DMS114 treated with DMSO at 0.1 percent for 48 hours (cell line): ENCODE data around the gene TRIM27.
"Not testable (repeated sequence)": the region's sequence is repeated elsewhere in the genome, so short reads cannot be mapped to it uniquely, and the experiment has no call there.

Experiments
- DNase-seq: peaks from one replicate; lab custom pipeline; 2025; ENCODE audit not compliant: unreplicated experiment; lab: John Stamatoyannopoulos, UW

Gene TRIM27

DNA sequence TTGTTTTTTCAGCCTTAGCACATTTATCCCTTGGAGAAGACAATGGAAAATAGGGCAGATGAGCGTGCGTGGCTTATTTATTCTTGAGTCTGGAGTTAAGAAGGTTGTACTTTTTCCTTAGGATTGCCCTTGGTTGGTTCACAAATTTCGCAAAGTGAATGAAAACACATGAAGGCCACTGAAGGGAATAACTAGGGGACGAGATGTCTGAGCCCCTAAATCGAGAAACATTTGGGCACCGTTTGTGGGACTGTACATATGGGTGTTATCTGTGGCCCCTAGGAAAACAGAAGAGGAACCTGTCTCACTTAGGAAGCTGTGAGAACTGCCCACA, 19.4 kb upstream of the TRIM27 start:
- peak; percentile 54 for DNase-seq

DNA sequence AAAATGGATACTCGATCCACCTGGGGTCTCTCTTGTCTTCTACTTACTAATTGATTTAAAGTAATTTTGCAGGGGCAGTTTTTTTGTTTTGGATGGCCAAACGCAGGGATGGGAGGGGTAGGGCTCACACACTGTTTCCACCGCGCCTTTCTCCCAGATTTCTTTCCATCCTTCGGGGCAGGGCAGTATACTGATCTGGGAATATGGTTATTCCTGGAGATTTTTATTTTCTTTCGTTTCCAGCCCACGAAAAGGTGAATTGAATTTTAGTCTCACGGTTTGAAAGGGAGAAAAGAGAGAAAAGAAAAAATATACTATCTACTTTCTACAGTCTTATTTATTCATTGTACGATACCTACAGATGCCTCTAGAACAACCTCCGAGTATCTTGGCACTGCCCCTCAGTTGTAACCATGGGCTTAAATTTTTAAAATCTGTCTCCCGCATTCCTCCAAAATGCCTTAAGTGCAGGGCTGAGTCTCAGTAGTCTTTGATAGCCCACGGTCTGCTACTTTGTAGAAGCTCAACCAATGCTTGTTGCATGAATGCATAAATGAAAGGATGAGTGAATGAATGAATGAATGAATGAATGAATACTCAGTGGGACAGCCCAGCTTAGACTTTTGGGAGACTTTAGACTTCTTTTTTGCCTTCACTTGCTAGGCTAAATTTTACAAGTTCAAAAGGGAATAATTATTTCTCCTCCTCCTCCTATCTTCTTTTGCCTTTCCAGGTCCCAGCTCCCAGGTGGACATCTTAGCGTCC, 18.1 kb upstream of the TRIM27 start:
- no peak for DNase-seq

DNA sequence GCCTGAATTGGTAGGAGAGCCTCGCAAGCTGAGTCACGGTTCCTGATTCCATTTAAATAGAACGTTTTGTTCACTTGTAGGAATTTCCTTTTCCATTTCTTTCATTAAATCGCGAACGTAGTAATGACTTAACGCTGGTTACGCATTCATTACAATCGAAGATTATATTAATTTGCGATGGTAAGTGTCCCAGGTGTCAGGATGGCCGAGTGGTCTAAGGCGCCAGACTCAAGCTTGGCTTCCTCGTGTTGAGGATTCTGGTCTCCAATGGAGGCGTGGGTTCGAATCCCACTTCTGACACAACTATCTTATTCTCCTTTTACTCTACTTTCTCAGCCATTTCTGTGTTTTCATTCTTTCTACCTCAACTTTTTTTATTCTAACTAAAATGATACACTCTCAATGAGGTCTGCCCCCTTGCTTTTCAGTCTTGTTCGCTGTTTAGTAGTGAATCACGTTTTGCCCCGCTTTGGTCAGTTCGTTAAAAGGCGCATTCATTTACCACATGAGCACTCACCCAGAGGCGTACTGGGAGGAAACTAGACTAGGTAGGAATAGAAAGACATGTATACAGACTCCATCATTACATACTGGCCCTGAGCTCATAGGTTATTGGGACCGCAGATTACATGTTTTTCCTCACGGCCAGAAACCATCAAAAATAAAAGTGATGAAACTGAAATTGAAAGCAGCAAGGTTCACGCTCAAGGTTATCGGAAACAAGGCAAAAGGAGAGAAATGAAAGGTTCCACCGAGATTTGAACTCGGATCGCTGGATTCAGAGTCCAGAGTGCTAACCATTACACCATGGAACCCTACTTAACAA, 17.3 kb upstream of the TRIM27 start:
- peak; percentile 96 for DNase-seq

DNA sequence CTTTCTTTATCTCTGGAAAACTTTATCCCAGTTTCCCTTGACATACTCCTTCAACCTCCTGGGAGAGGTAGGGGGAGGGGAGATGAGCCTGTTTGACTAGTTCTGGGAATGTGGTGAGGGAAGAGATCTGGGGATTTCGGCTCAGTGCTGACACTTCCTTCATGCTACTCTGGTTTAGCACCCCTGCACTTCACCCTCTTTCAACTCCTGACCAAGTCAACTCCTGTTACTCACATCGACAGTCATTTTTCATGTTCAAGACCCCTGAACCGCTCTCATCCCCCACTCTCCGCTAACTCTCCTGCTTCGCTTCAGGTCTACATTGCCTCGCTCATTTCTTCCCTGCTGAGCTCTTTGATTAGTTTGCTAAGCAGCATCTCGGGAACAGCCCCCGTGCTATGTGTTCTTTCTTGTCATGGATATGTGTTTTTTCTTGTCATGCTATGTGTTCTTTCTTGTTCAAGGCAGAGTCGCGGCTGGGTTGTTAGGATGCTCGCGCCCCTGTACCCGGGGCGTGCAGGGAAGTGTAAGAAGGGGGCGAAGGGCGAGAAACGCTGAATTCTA, 16.6 kb upstream of the TRIM27 start:
- peak; percentile 90 for DNase-seq

DNA sequence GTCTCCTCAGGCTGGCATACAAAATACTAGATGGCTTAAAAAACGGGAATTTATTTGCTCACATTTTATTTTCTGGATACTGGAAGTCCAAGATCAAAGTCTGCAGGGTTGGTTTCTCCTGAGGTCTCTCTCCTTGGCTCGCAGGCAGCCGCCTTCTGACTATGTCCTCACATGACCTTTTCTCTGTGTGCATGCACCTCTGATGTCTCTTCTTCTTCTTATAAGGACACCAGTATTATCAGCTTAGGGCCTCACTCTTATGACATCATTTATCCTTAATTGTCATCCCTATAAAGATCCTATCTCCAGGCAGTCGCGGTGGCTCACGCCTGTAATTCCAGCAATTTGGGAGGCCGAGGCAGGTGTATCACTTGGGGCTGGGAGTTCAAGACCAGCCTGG, 9.3 kb upstream of the TRIM27 start:
- no peak for DNase-seq

DNA sequence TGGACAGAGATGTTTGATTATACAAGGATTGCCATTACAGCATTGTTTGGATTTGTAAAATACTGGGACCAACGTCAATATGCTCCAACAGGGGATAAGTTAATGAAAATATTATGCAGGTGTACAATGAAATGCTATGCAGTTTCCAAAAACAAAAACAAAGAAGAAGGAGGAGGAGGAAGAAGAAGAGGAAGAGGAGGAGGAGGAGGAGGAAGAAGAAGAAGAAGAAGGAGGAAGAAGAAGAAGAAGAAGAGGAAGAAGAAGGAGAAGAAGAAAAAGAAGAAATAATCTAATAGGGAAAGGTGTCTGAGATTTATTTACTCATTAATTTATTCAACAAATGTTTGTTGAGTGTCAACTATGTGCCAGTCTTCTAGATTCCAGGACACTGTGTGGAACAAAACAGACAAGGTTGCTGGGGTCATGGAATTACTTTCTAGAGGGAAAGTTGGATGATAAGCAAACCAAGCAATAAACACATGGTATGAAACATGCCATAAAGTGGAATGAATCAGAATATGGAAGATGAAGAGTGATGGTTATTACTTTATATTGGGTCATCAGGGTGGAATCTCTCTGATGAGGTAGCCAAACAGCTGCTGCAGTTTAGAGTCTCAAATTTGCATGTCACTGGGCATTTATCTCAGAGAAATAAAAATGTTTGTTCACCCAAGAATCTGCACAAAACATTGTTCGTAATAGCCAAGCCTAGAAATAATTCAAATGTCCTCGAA, 6.3 kb upstream of the TRIM27 start:
- DNase-seq, result no peak

DNA sequence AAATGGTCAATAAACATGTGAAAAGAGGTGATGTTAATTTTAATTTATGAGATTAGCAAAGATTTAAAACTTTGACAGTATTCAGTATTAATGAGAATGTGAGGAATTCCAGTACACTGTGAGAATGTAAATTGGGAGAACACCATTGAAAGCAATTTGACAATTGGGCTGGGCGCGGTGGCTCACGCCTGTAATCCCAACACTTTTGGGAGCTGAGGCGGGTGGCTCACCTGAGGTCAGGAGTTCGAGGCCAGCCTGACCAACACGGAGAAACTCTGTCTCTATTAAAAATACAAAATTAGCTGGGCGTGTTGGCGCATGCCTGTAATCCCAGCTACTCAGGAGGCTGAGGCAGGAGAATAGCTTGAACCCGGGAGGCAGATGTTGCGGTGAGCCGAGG, 5.6 kb upstream of the TRIM27 start:
- DNase-seq, result not testable (repeated sequence)

DNA sequence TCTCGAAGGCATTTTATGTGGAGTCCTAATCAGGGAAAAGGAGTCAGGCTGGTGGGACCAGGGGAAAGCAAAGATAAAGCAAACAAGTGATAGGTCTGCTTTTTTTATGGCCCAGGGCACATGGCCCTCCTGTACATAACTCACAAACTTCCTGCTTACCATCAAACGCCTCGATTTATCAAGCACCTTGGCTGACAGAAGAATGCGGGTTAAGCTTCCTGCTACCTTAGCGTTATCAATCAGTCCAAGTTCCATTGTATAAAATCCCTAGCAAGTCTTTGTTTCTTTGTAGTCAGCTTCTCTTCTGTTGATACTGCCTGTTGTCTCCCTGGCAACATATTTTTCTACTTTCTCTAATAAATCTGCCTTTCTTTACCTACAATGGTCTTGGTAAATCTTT, 4.1 kb upstream of the TRIM27 start:
- DNase-seq, result no peak

DNA sequence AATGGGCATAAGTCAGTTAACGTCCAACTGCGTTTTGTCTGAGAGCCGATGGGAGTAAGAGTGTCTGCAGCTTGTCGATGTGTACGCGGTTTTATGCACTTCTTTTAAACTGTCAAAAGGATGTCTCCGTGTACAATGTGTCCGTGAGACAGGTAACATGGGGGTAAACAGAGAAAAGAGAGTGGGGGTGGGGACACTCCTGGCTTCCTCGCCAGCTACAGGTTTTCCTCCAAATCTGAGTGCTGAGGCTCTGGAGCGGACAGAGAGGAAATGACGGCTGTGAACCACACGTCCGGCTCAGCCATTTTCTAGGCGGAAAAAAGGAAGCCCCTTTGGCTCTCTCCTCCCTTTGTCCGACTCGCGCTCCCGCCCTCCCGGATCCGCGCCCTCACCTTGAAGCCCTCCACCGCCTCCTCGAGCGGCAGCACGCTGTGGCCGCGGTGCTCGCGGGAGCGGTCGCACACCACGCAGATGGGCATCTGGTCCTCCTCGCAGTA, 916 bp downstream of the TRIM27 start:
- no peak for DNase-seq

DNA sequence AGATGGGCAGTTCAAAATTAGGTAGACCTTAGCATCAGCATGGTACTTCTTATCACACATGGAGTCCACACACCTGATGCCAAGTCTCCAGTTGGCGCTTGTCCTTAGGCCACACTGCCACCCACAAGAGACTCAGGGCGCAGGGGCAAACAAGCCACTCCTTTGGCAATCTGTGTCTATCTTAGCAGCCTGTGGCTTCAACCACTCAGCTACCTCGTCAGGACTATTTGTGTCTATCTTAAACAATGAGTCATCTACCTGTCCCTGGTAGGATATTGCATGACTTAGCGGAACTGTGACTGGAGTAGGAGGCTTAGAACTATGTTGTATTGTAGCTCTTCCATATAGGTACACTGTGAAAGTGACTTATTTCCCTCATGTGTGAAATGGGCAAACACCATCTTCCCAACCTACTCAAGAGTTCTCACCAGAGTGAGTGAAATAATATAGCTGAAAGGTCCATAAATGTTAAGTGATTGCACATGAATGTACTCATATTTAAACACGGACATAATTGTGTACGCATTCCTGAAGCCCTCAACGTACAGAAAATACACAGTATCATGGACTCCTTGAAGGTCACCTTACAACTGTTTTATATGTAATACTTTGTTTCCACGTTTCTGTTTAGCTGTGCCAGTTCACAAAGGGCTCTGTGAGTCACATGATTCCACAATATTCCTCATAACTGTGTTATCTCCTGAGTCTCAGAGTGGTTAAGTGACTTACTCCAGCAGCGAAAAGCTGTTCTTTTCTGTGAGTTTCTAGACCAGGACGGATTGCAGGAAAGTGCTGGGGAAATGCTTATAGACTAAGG, 1.6 kb downstream of the TRIM27 start:
- DNase-seq, result no peak

DNA sequence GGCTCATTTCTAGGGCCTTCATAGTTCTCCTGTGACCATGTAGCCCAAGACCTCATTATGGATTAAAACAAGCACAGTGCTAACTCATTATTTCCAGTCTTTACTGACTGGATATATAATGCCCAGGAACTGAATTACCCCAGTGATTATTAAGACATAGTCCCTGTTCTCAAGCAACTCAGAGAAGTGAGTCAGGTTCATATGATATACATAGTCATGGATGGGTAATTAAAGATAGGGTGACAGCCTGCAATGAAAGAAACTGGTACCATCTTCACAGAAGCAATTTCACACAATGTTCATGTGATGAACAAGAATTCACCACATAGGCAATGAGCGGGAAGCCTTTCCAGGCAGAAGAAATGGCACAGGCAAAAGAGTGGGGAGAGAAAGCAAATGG, 3.5 kb downstream of the TRIM27 start:
- no peak for DNase-seq

DNA sequence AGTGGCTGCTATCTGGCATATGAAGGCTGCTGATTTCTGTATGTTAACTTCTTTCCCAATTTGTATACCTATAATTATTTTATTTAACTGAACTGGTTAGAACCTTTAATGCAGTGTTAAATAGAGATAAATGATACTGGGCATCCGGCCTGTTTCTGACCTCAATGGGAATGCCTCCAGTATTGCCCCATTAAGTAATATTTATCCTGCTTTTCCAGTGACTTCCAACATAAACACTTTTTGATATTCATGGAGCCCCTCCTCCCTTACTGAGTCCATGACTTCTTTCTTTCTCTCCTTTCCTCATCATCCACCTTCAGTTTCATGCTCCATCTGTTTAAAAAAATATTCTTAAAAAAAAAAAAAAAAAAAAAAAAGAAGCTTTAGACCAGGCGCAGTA, 8.8 kb downstream of the TRIM27 start:
- DNase-seq, result no peak

DNA sequence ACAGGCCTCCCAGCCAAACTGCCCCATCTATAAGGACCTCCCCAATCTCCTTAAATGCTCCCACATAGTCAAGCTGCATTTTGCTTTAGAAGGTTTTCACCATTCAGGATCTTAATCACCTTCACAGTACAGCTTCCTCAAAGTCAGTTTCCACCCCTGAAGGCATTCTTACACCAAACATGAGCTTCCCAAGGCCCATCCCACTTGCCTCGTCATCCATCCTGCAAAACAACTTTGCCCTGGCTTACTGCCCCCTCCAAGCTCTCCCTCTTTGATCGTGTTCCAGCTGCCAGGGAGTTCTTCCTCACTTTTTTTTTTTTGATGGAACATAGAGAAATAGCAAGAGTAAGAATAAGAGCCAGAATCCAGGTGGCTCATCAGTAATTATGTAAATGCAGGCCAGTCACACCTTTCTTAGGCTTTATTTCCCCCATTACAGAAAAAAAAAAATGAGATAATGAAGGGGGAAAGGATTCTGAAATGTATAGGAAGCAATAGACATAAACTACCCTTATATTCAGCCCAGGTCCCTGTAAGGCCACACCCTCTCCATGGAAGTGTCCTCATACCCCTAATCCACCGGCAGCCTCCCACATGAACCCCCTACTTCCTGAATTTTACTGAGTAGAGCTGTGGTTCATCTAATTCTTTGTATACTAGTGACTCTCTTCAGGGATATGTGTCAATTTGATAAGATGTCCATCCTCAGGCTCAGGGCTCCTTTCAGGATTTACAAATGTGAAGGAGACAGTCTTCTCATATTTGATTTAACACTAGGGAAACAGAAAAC, 12.7 kb downstream of the TRIM27 start:
- DNase-seq, result no peak

DNA sequence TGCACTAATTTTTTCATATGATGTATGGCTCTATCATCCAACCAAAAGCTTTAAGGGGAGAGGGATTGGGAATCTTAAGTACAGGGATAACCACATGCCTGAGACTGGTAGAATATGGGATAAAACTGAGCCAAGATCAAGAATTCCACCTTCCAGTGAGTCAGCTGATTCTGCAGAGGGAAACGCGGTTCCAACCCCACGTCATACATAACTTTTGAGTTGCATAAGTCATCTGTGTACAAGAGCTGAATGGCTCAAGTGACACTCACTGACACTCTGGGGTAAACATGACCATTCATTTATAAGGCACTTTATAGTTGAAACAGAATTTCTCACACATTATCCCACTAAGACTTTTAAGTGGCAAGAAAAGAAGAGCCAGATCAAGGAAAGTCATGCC, 16.4 kb downstream of the TRIM27 start:
- DNase-seq, result no peak

DNA sequence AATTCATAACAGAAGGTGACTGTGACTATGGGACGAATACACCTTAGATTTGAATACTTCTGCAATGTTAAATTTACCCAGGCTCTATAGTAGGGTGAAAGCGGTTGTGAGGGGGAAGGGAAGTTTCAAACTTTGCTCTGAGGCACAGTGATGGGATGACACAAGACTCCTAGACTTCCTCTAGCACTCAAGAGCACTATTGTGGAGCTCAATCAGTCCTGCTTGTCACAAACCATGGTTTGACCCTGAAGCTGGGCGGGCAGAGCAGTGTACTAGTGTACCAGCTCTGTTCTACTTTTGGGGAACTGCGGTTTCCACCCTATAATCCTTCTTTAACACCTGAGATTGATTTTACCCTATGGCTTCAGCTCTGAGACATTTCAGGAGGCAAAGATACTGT, 17.1 kb downstream of the TRIM27 start:
- no peak for DNase-seq

DNA sequence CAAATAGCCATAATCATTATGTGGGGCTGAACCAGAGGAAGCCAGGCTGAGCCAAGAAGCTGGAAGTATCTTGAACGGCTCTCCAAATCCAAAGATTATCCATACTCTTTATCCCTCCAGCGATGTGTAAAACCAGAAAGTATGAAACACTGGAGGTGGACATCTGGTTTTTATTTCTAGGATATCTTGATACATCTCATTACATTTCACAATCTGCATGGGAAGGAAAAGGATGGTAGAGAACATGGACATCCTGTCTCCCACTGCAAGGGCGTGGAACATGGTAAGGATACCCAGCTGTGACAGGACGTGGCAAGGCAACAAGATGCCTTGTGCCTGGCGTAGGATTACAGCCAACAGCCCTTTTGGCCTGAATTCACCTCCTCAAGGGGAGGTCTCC, 20.1 kb downstream of the TRIM27 start:
- DNase-seq, result no peak

DNA sequence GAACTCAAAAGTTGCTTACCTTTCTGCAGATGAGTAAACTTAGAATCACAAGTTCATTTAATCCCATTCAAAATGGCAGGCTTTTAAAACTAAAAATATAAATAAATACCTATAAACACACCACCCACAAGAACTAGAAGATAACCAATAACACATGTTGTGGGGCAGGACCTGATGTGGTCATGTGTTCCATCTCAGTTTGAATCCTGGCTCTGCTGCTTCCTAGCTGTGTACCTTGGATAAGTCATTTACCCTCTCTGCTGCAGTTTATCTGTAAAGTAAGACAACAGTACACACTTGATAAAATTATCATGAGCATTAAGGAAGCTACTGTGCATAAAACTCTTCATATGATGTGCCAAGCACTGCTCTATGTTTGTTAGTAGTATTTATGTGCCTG, 22.0 kb downstream of the TRIM27 start:
- no peak for DNase-seq

DNA sequence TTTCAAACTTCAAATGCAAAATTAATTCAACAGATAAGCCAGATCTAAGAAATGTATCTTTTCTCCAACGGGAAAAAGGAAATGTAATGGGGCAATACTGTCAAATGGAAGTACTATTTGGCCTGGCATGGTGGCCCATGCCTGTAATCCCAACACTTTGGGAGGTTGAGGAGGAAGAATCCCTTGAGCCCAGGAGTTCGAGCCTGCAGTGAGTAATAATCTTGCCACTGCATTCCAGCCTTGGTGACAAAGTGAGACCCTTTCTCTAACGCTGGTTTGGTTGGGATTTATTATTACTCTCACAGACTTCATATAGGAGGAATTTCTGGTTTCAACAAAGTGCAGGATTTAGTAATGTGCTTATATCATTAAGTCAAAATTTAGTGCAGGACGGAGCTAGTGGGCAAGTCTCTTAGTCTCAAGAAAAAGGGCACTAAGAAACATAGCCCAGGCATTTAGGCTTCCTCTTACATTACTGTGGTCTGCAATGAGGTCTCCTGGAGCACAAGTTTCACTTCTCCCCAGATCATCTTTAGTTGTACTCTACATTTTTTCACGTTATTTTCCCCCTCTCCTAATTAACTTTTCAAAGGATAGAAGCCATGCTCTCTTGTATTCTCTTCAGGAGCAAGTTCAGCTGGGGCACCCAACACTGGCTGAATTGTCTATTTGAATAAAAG, 23.1 kb downstream of the TRIM27 start:
- DNase-seq, result no peak

DNA sequence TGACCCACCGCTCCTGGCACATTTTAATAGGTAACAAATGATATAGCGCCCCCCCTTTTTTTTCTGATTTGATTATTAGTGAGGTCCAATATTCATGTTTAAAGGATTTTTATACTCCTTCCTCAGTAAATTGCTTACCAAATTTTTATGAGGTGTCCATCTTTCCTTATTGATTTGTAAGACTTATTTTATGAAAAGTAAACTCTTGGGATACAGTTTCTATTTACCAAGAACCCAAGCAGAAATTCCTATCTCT, 25.1 kb downstream of the TRIM27 start:
- no peak for DNase-seq

DNA sequence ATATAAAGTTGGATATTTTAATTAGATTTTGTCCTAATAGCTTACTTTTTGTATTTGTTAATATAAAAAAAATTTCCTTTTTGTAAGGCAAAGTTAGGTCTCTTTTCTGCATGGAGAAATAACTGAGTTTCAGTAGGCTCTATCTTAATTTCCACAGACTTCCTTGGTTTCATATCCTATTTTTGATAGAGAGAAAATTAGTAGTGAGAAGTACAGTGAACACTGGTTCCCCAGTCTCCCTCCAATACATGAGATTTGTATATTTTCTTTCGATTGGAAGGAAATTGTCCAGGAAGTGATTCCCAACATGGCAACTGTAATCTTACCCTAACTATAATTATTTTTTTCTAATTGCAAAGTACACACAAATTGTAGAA, 26.4 kb downstream of the TRIM27 start:
- no peak for DNase-seq
